HG03342 (cell line): ENCODE data around the gene GPR107.

Experiments used
- ATAC-seq: cut with Tn5 transposase; IDR thresholded peaks from one replicate; pipeline ENCODE4 v1.9.1; 2021; ENCODE audit warnings: mild to moderate bottlenecking, moderate library complexity; ENCODE audit not compliant: unreplicated experiment

Gene GPR107

DNA sequence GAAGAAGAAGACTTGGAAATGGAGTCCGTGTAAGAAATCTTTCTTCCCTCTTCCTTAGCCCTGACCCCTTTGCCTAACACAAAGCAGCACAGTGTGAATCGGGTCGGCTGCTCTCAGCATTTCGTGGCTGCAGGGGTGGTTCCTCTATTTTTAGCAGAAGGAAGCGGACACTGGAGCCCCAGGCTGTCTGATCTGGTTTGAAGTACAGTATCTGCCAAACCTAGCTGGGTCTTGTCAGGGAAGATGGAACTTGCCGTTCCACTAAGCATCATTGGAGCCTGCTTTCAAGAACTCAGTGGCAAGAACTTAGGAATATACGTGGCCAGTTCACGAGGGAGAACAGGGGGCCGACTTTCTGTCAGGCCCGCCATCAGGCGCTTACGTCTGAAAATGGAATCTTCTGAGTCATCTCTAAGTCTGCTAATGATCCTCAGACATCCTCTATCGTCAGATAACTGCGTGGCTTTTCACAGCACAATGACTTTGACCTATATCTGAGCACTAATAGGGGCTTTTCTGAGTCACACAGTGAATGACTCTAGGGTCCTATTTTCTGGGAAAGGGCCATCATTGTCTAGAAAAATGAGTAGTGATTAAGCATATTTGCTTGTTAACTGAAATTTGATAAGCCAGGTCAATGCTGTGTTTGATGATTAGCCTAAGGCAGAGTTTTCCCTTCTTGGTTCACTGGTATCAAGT, 75.2 kb downstream of the GPR107 start:
- ATAC-seq = peak; percentile 75

DNA sequence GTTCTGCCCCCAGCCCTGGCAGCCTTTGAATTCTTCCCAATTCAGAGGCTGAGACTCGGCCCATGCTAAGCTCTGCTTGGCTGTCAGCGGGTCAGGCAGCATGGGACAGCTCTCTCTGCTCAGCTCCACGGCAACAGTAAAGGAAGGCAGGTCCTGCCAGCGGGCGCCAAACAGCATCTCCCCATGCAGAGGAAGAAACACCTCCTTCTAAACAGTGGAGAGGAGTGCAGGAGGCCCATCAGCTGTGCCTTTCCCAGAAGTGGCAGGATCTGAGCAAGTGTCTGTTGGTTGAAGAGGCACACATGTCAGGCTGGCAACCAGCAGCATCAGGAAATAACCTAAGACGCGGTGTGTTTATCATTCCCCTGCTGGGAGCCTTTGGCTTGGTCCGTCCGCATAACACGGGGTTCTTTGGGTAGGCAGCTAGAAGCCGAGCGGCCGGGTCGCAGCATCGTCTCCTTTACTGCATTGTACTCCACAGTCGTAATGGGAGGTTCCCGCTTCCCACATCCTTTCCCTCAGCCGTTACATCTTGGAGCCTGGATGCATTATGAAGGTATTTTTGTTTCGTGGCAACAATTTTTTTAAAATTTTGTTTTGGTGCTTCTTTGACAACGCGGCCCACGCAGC, 75.8 kb downstream of the GPR107 start:
- no peak for ATAC-seq

DNA sequence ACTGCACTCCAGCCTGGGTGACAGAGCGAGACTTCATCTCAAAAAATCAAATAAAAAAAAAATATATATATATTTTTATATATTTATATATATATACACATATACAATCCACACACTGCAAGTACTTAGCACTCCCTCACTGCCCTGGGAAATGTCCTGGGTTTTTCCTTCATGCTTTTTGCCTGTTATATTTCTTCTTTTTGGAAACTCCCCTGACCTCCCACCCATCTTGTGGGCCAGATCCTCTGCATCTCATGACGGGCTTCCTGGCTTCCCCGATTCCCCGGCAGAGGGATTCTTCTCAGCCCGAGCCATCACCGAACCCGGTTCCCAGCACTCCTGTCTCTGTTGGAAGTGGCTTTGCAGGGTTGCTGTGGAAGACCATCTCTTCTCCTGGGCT, 79.0 kb downstream of the GPR107 start:
- ATAC-seq = no peak

DNA sequence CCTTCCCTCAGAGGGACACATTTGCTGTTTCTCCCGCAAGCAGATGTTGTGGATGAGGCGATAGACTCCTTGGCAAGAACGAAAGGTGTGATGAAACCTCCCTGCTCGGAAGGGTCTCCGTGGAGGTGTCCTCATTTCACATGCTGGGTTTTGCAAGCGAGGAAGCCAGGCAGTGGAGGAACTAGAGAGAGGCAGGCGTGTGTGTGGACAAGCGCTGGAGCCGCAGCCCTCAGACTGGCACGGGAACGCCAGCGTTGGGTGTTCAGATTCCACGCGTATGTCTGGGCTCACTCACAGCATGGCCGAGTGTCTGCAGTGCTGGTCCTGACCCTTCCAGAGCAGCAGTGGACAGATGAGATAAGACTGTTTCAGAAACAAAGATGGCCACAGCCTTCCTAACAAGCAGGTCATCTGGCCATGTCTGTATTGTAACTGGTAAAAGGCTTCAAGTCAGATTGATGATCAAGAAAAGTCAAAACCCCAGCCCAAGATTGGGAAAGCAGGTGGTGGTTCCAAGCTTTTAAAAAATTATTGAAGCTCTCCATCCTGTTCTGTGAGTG, 83.5 kb downstream of the GPR107 start:
- ATAC-seq = no peak

DNA sequence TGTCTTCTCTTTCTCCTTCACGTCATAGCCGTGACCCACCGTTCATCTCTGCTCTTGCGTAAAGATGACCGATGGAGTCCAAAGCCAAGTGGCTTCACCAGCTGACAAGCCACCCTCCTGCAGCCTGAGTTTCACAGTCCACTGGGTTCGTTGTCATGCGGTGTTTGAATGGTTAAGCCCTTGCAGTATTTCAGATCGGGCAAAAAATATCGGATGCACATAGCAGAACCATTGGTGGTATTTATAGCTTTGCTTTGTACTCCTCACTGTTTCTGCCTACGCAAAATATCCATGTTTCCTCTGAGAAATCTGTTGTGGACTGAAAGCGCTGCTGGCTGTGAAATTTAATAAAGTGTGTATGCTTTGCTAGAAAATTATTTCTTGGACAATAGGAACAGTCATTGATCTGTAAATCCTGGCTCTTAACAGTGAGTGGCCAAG, 84.0 kb downstream of the GPR107 start:
- ATAC-seq = no peak

DNA sequence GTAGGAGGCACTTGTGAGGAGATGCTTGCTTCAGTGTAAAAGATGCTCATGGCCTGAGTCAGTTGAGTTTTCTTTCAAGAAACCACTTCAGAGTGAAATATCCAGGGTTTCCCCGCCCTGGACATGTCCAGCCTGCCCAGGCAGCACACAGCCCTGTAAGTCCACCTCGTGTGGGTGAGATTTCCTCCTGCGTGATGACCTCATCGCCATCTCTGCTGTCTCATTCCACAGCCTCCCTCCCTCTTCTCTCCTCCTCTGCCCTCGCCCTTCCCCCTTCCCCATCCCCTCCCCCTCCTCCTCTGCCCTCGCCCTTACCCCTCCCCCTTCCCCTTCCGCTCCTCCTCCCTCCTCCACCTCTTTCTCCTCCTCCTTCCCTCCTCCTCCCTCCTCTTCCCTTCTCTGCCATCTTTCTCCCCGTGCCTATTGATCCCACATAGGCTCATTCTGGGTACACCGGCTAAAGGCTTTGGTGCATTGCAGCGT, 84.5 kb downstream of the GPR107 start:
- ATAC-seq = no peak

DNA sequence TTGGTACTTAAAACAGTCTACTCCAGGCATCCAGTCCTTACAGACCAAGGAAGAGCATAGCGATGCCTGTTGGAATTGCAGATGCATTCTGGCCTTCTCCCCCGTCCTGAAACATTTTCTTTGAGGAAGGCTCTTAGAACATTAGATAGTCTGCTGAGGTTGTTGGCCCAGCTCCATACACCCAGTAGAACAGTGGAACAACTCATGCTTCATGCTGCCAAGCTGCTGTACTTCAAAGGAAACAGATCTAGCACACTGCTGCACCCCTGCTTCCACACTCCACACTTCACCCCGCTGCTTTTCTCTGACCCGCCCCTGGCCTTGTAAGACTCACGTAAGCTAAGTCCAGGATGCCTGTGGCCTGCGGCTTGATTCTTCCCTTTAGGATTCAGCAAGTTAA, 85.1 kb downstream of the GPR107 start:
- ATAC-seq = no peak

DNA sequence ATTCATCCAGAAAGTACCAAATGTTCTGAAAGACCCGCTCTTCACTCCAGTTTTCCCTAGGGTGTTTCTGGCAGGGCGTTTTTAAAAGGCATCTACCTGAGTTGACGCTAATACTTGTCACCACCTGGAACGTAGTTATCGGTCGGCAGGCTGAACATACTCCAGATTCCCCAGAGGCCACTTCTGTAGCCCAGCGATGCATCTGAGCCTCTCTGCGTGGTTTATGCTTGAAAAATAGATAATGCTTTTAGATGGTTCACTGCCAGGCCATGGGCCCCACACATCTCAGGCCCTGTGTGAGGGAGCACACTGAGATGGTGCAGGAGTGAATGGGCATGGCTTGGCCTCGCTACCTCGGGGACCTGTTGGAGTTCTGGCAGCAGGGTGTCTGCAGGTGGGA, 85.5 kb downstream of the GPR107 start:
- no peak for ATAC-seq

DNA sequence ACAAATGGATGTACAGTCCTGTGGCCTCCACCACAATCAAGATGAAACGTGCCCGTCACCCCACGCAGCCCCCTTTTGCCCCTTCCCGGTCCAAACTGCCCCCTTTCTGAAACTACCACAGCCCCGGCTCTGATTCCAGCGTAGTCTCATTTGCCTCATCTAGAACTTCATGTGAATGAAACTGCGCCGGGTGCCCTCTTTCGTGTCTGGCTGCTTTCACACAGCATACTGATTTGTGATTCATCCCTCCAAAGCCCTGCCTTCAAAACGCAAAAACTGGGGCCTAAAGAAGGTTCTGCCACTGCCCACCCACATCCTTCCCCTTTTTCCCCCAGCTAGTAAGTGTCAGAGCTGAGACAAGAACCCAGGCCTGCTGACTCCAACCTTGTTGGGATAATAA, 87.0 kb downstream of the GPR107 start:
- no peak for ATAC-seq

DNA sequence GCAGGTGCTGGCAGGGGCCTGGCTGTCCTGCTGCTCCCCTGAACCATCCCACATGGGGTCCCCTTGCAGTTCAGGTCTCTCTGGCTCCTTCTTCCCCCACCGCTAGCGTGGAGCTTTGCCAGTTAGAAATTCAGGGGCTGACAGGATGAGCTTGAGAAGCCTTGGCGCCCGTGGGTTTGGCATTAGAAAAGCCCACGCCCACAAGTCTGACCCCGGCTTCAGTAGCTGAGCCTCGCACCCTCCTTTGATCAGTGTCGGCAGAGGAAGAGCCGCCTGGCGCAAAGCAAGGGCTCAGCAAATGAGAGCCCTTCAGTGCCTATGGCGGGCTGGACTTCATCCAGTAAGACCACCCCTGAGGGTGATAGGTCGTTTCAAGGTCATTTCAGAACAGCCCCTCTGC, 88.3 kb downstream of the GPR107 start:
- no peak for ATAC-seq

DNA sequence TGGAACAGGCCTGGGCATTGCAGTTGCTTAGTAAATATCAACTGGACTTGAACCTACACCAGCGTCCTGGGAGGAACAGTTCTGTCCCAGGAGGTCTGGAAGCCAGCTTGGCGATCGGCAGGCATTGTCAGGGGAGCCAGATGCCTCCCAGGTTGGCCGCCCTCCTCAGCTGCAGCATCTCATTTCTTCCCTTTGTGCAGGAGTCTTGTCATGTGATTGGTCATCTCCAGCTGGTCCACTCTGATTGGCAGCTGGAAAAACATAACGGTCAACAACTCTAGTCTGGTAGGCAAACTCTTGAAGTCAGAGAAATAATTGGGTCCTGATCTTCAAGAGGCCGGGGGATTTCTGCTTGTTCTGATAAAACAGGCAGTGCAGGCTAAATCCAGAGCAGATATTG, 88.9 kb downstream of the GPR107 start:
- no peak for ATAC-seq

DNA sequence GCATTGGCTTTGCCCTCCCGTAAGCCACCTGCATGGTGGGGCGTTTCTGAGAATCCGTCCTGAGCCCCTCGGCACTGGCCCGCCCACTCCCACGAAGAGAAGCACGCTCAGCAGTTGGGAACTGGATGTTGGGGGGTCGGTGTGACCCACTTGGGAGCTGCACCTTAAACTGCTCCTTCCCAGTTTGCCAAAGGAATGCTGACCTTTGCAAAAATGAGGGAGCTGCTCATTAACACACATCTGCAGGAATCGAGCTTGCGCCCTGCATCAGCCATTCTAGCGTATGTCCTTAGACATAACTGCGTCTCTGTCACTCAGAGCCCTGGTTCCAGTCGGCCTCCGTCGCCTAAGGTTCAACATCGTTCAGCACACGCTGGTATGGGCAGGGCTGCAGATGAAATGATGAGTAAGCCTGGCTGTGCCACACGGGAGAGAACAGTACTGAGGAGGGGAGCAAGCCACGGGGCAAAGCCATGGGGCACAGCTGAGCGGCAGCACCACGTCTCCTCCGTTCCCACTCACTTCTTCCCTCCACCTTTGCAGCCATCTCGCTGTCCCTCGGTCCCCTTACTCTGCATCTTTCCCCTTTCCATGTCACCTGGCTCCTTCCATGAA, 89.7 kb downstream of the GPR107 start:
- no peak for ATAC-seq

DNA sequence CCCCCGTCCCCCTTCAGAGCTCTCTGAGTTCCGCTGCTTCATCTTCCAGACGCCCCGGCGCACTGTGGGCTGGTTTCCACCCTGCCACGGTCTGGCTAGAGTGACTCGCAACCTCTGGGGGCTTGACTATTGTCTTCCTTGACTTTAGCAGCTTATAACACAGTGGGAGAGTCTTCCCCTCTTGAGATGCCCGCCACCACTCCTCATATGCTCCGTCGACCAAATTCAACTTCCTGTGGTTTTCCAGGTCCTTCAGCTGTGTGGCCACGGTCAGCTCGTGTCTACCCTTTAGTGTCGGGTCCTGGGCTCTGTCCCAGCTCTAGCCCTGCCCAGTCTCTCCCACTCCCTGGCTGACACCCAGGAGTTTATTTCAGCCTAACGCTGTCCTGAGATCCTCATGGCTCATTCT, 90.3 kb downstream of the GPR107 start:
- ATAC-seq = no peak

DNA sequence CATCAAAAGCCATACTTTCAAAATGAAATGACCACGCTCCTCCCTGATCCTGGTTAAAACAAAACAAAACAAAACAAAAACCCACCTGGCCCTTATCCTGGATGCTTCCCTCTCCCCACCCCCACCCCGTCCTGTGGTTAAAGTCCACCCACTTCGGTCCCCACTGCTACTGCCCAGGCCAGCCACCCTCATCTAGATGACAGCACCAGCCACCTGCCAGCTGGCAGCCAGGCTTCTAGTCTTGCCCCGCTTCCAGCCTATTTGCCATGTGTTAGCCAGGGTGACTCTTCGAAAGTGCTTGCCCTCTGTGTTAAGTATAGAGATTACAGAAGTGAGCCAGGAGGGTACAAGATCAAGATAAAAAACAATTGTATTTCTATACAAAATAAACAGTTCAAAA, 91.0 kb downstream of the GPR107 start:
- no peak for ATAC-seq

DNA sequence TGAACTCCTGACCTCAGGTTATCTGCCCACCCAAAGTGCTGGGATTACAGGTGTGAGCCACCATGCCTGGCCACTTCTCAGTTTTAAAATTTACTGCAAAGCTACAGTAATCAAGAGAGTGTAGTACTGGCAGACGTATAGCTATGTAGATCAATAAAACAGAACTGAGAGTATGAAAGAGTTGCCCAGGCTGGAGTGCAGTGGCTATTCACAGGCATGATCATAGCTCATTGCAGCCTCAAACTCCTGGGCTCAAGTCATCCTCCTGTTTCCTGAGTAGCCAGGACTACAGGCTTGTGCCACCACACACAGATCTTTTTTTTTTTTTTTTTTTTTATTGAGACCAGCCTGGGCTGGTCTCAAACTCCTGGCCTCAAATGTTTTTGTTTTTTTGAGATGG, 92.0 kb downstream of the GPR107 start:
- ATAC-seq = no peak

DNA sequence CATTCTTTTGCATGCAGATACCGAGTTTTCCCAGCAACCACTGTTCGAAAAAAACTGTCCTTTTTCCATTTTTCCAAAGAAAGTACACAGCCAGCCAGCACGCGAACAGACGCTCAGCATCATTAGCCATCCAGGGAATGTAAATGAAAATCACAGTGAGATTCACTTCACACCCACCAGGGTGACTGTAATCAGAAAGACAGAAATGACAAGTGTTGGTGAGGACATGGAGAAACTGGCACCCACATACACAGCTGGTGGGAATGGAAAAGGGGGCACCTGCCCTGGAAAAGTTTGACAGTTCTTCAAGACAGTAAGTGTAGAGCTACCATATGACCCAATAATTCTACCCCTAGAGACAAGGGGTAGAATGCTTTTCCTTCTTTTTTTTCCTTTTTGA, 93.5 kb downstream of the GPR107 start:
- no peak for ATAC-seq

DNA sequence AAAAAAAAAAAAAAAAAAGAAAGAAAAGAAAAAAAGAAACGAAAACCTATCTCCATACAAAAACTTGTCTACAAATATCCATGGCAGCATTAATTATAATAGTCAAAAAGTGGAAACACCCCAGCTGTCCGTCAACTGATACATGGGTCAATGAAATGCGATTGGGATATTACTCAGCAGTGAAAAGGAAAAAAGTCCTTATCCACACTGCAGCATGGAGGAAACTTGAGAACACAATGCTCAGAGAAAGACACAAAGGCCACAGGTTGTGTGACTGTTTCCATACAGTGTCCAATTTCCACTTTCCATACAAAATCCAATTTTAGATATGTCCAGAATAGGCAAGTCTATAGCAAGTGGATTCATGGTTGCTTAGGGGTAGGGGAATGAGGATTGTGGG, 94.2 kb downstream of the GPR107 start:
- ATAC-seq = no peak

DNA sequence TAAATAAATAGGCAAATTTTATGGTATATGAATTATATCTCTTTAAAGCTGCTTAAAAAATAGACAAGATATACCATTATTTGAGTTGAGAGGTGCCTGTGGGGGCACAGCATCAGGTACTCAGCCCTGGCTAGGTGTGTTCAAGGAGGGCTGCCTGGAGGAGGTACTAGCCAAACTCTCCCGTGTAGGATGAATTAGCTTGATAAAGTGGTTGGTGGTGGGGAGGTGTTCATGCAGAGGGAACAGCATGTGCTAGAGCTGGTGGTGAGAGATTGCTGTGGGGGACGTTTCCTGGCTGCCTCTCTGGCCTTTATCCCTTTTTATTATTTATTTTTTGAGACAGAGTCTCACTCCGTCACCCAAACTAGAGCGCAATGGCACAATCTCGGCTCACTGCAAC, 95.3 kb downstream of the GPR107 start:
- ATAC-seq = no peak

DNA sequence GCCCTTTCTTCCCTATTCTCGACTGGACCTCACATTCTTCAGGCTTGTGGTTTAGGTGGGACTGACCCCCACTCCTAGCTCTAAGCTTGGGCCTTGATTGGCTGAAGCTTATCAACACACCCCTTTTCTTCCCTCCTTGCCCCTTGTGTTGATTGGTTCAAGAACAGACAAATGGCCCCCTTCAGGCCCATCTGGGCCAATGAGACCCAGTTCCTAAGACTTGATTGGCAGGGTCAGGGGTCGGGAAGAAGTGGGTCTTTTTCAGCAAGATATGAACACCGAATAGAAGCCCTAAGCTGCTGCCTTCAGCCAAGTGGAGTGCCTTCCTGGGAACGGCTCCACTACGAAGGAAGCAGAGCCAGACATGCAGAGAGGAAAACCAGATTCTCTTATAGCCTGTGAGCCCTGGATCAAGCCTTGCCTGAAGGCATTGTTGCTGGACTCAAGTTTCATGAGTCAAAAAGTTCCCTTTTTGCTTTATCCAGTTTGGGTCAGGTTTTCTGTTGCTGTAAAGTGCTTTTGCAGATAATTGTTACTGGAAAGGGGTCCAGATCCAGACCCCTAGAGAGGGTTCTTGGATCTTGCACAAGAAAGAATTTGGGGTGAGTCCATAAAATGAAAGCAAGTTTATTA, 96.1 kb downstream of the GPR107 start:
- no peak for ATAC-seq

DNA sequence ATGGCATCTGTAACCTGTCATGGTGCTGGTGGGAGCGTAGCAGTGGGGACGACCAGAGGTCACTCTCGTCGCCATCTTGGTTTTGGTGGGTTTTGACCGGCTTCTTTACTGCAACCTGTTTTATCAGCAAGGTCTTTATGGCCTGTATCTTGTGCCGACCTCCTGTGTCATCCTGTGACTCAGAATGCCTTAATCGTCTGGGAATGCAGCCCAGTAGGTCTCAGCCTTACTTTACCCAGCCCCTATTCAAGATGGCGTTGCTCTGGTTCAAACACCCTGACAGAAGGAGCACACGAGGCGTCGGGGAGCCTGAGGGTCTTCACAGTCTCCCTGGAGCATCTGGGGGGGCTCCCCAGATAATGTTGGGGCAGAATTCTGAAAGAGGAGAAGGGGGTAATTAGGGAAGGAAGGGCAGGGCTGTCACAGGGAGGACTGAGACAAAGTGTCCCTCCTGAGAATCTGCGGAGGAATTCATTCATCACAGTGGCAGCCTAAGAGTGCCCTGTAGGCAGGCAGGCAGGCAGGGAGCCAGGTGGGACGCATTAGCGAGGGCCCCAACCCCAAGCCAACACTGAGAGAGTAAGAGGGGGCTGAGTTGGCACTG, 97.2 kb downstream of the GPR107 start:
- no peak for ATAC-seq

DNA sequence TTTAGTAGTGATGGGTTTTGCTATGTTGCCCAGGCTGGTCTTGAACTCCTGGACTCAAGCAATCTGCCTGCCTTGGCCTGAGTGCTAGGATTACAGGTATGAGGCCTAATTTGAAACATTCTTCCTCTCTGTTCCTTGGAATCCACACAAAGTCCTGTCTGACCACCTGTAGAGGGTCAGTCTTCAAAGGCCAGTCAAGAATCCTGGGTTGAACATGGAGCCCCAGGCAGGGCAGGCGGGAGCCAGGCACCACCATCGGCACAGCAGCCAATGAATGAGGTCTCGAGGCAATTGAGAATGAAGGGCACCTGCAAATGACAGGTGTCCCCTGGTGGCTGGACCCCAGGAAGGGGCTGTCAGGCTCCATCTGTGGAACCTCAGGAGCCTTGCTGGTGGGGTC, 101.1 kb downstream of the GPR107 start:
- ATAC-seq = no peak
